Endothelial cell of umbilical vein (primary cell): ENCODE measurements around the gene CPA2. TPM values are rescaled to one million over a fixed set of nuclear protein-coding genes. Genes with fewer than 3 reads are reported as not detected.

Source experiments
- BruUV-seq: library from RNA; stranded (reverse); fragments of 400-500 nt; replicated peaks from 2 replicates; lab custom pipeline; 2021; lab: Mats Ljungman, UMichigan
- CTCF ChIA-PET: fragments of 300-600, 350-600 bp; sonication (Branson Sonifier 250); formaldehyde crosslinking; loops from one replicate; lab custom pipeline; 2021; ENCODE audit warnings: antibody characterized with exemption, inconsistent platforms; lab: Charles Lee
- POLR2A ChIA-PET: fragments of 300-600, 350-600 bp; sonication (Branson Sonifier 250); formaldehyde crosslinking; loops from one replicate; lab custom pipeline; 2021; ENCODE audit warnings: antibody characterized with exemption, inconsistent platforms; lab: Charles Lee
- DNase-seq: peaks from one replicate; pipeline ENCODE4 v3.0.0-alpha.2; 2011; ENCODE audit warnings: low read depth, low spot score
- FAIRE-seq: peaks from 2 replicates; lab custom pipeline; 2011; peaks lifted over from hg19 to GRCh38; lab: Jason Lieb, UNC
- H2AFZ ChIP-seq: 2 replicates; pipeline ENCODE4 v1.6.0; 2012; ENCODE audit warnings: low read depth, low read length, control low read depth, inconsistent platforms
- H3K27ac ChIP-seq: 2 replicates; pipeline ENCODE4 v1.5.1; 2011; ENCODE audit warnings: low read depth, mild to moderate bottlenecking, control low read depth, low read length, moderate library complexity; ENCODE audit not compliant: insufficient read depth
- H3K27me3 ChIP-seq, 2 experiments: 2 replicates each; pipeline versions ENCODE4 v1.6.0 to v1.6.1; 2011; ENCODE audit warnings: low read length in 2 of 2, mixed read lengths in 1 of 2; ENCODE audit not compliant: control insufficient read depth in 2 of 2, insufficient read depth in 2 of 2
- H3K36me3 ChIP-seq, 2 experiments: 2 replicates in 1 of 2; 3 replicates in 1 of 2; pipeline ENCODE4 v1.5.1; 2011; ENCODE audit warnings: low read length in 2 of 2, mild to moderate bottlenecking in 1 of 2, moderate library complexity in 1 of 2; ENCODE audit not compliant: control insufficient read depth in 2 of 2, insufficient read depth in 2 of 2; ENCODE audit errors: extremely low read depth in 1 of 2
- H3K4me1 ChIP-seq: 3 replicates; pipeline ENCODE4 v1.5.1; 2011; ENCODE audit warnings: mild to moderate bottlenecking, low read length; ENCODE audit not compliant: control insufficient read depth, insufficient read depth; ENCODE audit errors: extremely low read depth
- H3K4me2 ChIP-seq: 2 replicates; pipeline ENCODE4 v1.6.1; 2011; ENCODE audit warnings: low read length, control low read depth, mixed read lengths; ENCODE audit not compliant: insufficient read depth
- H3K4me3 ChIP-seq, 3 experiments: fragments of 200-600 bp in 1 of 3; sonication (generic), shearing (Covaris generic) in 1 of 3; replicated peaks in 1 of 3; 2 replicates each; pipeline ENCODE4 v1.5.1; 2011 to 2016; ENCODE audit warnings: control low read depth in 3 of 3, low read length in 3 of 3, mild to moderate bottlenecking in 2 of 3, inconsistent platforms in 1 of 3, low read depth in 1 of 3, moderate library complexity in 1 of 3; ENCODE audit not compliant: insufficient read depth in 1 of 3
- H3K79me2 ChIP-seq: 2 replicates; pipeline ENCODE4 v1.6.0; 2012; ENCODE audit warnings: low read length, inconsistent platforms; ENCODE audit not compliant: control insufficient read depth, insufficient read depth
- H3K9ac ChIP-seq: replicated peaks from 2 replicates; pipeline ENCODE3; 2011; ENCODE audit warnings: low read length, control low read depth; ENCODE audit not compliant: insufficient read depth; ENCODE audit errors: extremely low read depth
- H3K9me1 ChIP-seq: replicated peaks from 3 replicates; pipeline ENCODE4 v1.6.0; 2011; ENCODE audit warnings: mild to moderate bottlenecking, low read length; ENCODE audit not compliant: control insufficient read depth, insufficient read depth; ENCODE audit errors: extremely low read depth
- H3K9me3 ChIP-seq: replicated peaks from 2 replicates; pipeline ENCODE4 v1.5.1; 2012; ENCODE audit warnings: low read length, inconsistent platforms; ENCODE audit not compliant: control insufficient read depth, insufficient read depth
- H4K20me1 ChIP-seq: replicated peaks from 2 replicates; pipeline ENCODE3; 2011; ENCODE audit warnings: mild to moderate bottlenecking, low read length; ENCODE audit not compliant: control insufficient read depth, insufficient read depth; ENCODE audit errors: extremely low read depth
- CTCF ChIP-seq, 2 donors: IDR thresholded peaks; 1 replicate in 1 of 2; 2 replicates in 1 of 2; pipeline ENCODE4 v1.5.1; 2011; ENCODE audit warnings: low read length in 2 of 2, mild to moderate bottlenecking in 2 of 2, moderate library complexity in 2 of 2, control low read depth in 1 of 2, inconsistent platforms in 1 of 2, low read depth in 1 of 2; ENCODE audit not compliant: insufficient read depth in 1 of 2; ENCODE audit errors: extremely low read depth in 1 of 2
- EZH2 ChIP-seq: IDR thresholded peaks from 2 replicates; pipeline ENCODE4 v1.6.1; 2012; ENCODE audit warnings: borderline replicate concordance, low read depth, mild to moderate bottlenecking, moderate library complexity, low read length, inconsistent platforms; ENCODE audit not compliant: severe bottlenecking
- FOS ChIP-seq: IDR thresholded peaks from 2 replicates; pipeline ENCODE4 v1.6.1; 2011; ENCODE audit warnings: mild to moderate bottlenecking, low read length, moderate library complexity, borderline replicate concordance; ENCODE audit not compliant: insufficient read depth
- GATA2 ChIP-seq: IDR thresholded peaks from 2 replicates; pipeline ENCODE4 v1.7.0; 2011; ENCODE audit warnings: low read depth, mild to moderate bottlenecking, moderate library complexity, mixed read lengths, low read length; ENCODE audit not compliant: insufficient read length, insufficient read depth
- JUN ChIP-seq: IDR thresholded peaks from 2 replicates; pipeline ENCODE4 v1.6.1; 2011; ENCODE audit warnings: borderline replicate concordance, low read depth; ENCODE audit not compliant: insufficient read length, insufficient read depth
- MAX ChIP-seq: IDR thresholded peaks from 2 replicates; pipeline ENCODE4 v1.6.1; 2011; ENCODE audit not compliant: insufficient read depth, insufficient read length
- MYC ChIP-seq: IDR thresholded peaks from one replicate; pipeline ENCODE4 v1.6.1; 2011; ENCODE audit warnings: mild to moderate bottlenecking, low read depth, low read length
- POLR2A ChIP-seq: IDR thresholded peaks from 2 replicates; pipeline ENCODE4 v1.6.1; 2012; ENCODE audit warnings: low read depth, mild to moderate bottlenecking, control low read depth, low read length
- POLR2AphosphoS5 ChIP-seq: IDR thresholded peaks from 2 replicates; pipeline ENCODE4 v1.6.1; 2012; ENCODE audit warnings: low read depth, mild to moderate bottlenecking, control low read depth, low read length, moderate library complexity; ENCODE audit not compliant: insufficient read depth
- dilution Hi-C: fragments of 300-500 bp; cut with MboI; formaldehyde crosslinking; loops from one replicate; pipeline ENCODE4 v1.15.0; 2019; ENCODE audit warnings: low sequenced_read_pairs; ENCODE audit not compliant: extremely low pct_ligation_motif_present
- intact Hi-C: fragments of 100-400 bp; cut with micrococcal nuclease; formaldehyde crosslinking; loops from one replicate; pipeline ENCODE4 v1.10.0; 2022
- polyA plus RNA-seq, 4 experiments: library from polyadenylated mRNA; depleted of rRNA in 3 of 4; stranded (reverse) in 3 of 4; unstranded in 1 of 4; fragments of >200 nt; gene quantifications; 2 replicates each; pipeline versions ENCODE4 v1.2.1 to v1.2.3, GENCODE V29; 2011 to 2012; ENCODE audit warnings: missing spikeins in 1 of 4
- total RNA-seq: library from RNA; stranded (reverse); gene quantifications from 2 replicates; pipeline ENCODE4 v1.2.3, GENCODE V29; 2021

CPA2 gene
- total and polyA plus RNA-seq, 2 donors (not counting 3 experiments of a cell fraction or from before 2014, with no cell fraction given) = not detected

- no peak overlapping the region for H3K4me2 ChIP-seq
- H3K36me3 ChIP-seq = no peaks in the 10 kb centered on the region
- no peak overlapping the region for H2AFZ ChIP-seq
- TF ChIP-seq FOS (no peak), POLR2AphosphoS5 (no peak), CTCF (IDR thresholded peaks at IDR 0.05; ENCODE audit: extremely low read depth in 1 of 2, insufficient read depth in 1 of 2, low read depth in 1 of 2, low read length in 2 of 2) (no peak), EZH2 (no peak), MAX (no peak), MYC (no peak), JUN (no peak), POLR2A (no peak), GATA2 (no peak)
- FAIRE-seq (no peak), DNase-seq (no peak)
- H3K9me3 ChIP-seq = no peaks in the 10 kb centered on the region
- no peaks in the 10 kb centered on the region for H3K79me2 ChIP-seq
- ChIA-PET CTCF (no interaction called here), POLR2A (no interaction called here)
- H3K27ac ChIP-seq = no peak overlapping the region
- H3K4me1 ChIP-seq = no peaks in the 10 kb centered on the region
- BruUV-seq = no TSS peak
- no peak overlapping the region for H3K9ac ChIP-seq
- dilution Hi-C loops = no loop called here
- H4K20me1 ChIP-seq = no peaks in the 10 kb centered on the region
- intact Hi-C loops = no loop called here
- H3K9me1 ChIP-seq = no peaks in the 10 kb centered on the region
- H3K4me3 ChIP-seq = no peak overlapping the region
- H3K27me3 ChIP-seq = no peaks in the 10 kb centered on the region
Observed at GRCh38 chr7:130289478-130289877, 22.8 kb downstream of the CPA2 start.
